GM18907 (cell line): Measurements from ENCODE around the gene SIL1.
"Not testable (repeated sequence)": the region's sequence is repeated elsewhere in the genome, so short reads cannot be mapped to it uniquely, and the experiment has no call there.

Source experiments
- ATAC-seq: cut with Tn5 transposase; IDR thresholded peaks from one replicate; pipeline ENCODE4 v1.9.1; 2021; ENCODE audit warnings: mild to moderate bottlenecking, moderate library complexity; ENCODE audit not compliant: unreplicated experiment

SIL1 gene

GRCh38 chr5:139038613-139039305 lies 159.4 kb downstream of the SIL1 start:
- no peak for ATAC-seq

- no peak for ATAC-seq
These were observed 160.4 kb downstream of the SIL1 start for GRCh38 chr5:139037732-139038131.

- not testable (repeated sequence) for ATAC-seq
These were observed 161.8 kb downstream of the SIL1 start for GRCh38 chr5:139036332-139036731.

- ATAC-seq: no peak
These were observed 171.0 kb downstream of the SIL1 start for GRCh38 chr5:139027150-139027549.

- ATAC-seq: no peak
These were observed 172.5 kb downstream of the SIL1 start for GRCh38 chr5:139025651-139026050.

GRCh38 chr5:139023286-139023685 lies 174.9 kb downstream of the SIL1 start:
- ATAC-seq: no peak

GRCh38 chr5:139022528-139022927 lies 175.6 kb downstream of the SIL1 start:
- ATAC-seq: no peak

GRCh38 chr5:139021346-139021745 lies 176.8 kb downstream of the SIL1 start:
- ATAC-seq: no peak

GRCh38 chr5:139019880-139020279 lies 178.3 kb downstream of the SIL1 start:
- no peak for ATAC-seq

- ATAC-seq: no peak
These were observed 179.0 kb downstream of the SIL1 start for GRCh38 chr5:139019211-139019610.

- no peak for ATAC-seq
These were observed 180.5 kb downstream of the SIL1 start for GRCh38 chr5:139017624-139018023.

- ATAC-seq: no peak
These were observed 182.0 kb downstream of the SIL1 start for GRCh38 chr5:139016186-139016585.

- ATAC-seq: no peak
These were observed 183.4 kb downstream of the SIL1 start for GRCh38 chr5:139014726-139015125.

GRCh38 chr5:139012176-139012575 lies 186.0 kb downstream of the SIL1 start:
- ATAC-seq: no peak

GRCh38 chr5:139011156-139011555 lies 187.0 kb downstream of the SIL1 start:
- ATAC-seq: not testable (repeated sequence)

- no peak for ATAC-seq
These were observed 193.5 kb downstream of the SIL1 start for GRCh38 chr5:139004374-139005307.

- ATAC-seq: no peak
These were observed 198.5 kb downstream of the SIL1 start for GRCh38 chr5:138999674-139000073.

- ATAC-seq: no peak
These were observed 199.6 kb downstream of the SIL1 start for GRCh38 chr5:138998521-138998920.

GRCh38 chr5:138996120-138996519 lies 202.0 kb downstream of the SIL1 start:
- ATAC-seq: no peak

GRCh38 chr5:138990986-138991590 lies 207.1 kb downstream of the SIL1 start:
- no peak for ATAC-seq

GRCh38 chr5:138989720-138990119 lies 208.4 kb downstream of the SIL1 start:
- no peak for ATAC-seq
